Lung microvascular endothelial cell (primary cell): ENCODE data around the gene NELFB. TPM values are rescaled to one million over a fixed set of nuclear protein-coding genes. Genes with fewer than 3 reads are reported as not detected.

Experiments used
- DNase-seq, 2 donors: peaks; one replicate each; pipeline versions ENCODE4 v3.0.0 to v3.0.0-alpha.2; 2010; ENCODE audit warnings: low read depth in 2 of 2
- total RNA-seq: library from RNA; depleted of rRNA; stranded (reverse); fragments of >200 nt; gene quantifications from 2 replicates; pipeline ENCODE4 v1.2.1, GENCODE V29; 2014

Gene NELFB
- total RNA-seq, 1 donor from 2014 or later: 43.7 TPM

GRCh38 chr9:137247135-137247915 is 7.8 kb upstream of the NELFB start:
- DNase-seq: no peak

GRCh38 chr9:137247916-137248175 is 7.3 kb upstream of the NELFB start:
- no peak for DNase-seq

GRCh38 chr9:137250329-137251193 is 4.6 kb upstream of the NELFB start:
- DNase-seq: no peak

GRCh38 chr9:137251194-137251461 is 4.0 kb upstream of the NELFB start, which contains the start of gene STPG3:
Gene STPG3 (plus strand): TSS chr9:137251286. CDS start chr9:137251287, 1 bp downstream.
- DNase-seq: no peak

- no peak for DNase-seq
Measured at GRCh38 chr9:137251490-137252268, 3.4 kb upstream of the NELFB start.

- DNase-seq: no peak
Measured at GRCh38 chr9:137252555-137253506, 2.3 kb upstream of the NELFB start.

- no peak for DNase-seq
Measured at GRCh38 chr9:137253717-137254623, 1.2 kb upstream of the NELFB start.

- peak; percentile 27 to 48 for DNase-seq
Measured at GRCh38 chr9:137255448-137256114, 454 bp downstream of the NELFB start.

- no peak for DNase-seq
Measured at GRCh38 chr9:137256362-137256761, 1.2 kb downstream of the NELFB start.

GRCh38 chr9:137256856-137257255 is 1.7 kb downstream of the NELFB start:
- DNase-seq: no peak

GRCh38 chr9:137262173-137262908 is 7.2 kb downstream of the NELFB start:
- DNase-seq: peak in 1 of 2 donors; percentile 52

- no peak for DNase-seq
Measured at GRCh38 chr9:137262909-137263285, 7.8 kb downstream of the NELFB start.

GRCh38 chr9:137263506-137263905 is 8.4 kb downstream of the NELFB start:
- no peak for DNase-seq

GRCh38 chr9:137264067-137264466 is 8.9 kb downstream of the NELFB start:
- no peak for DNase-seq

GRCh38 chr9:137265496-137266161 is 10.5 kb downstream of the NELFB start:
- DNase-seq: no peak

GRCh38 chr9:137266162-137266527 is 11.0 kb downstream of the NELFB start:
- no peak for DNase-seq

GRCh38 chr9:137266585-137267453 is 11.7 kb downstream of the NELFB start:
- DNase-seq: no peak
